ENCODE data around the gene PPP1R15A.
"Not testable (repeated sequence)": the region's sequence is repeated elsewhere in the genome, so short reads cannot be mapped to it uniquely, and the experiment has no call there.

PPP1R15A gene

DNA sequence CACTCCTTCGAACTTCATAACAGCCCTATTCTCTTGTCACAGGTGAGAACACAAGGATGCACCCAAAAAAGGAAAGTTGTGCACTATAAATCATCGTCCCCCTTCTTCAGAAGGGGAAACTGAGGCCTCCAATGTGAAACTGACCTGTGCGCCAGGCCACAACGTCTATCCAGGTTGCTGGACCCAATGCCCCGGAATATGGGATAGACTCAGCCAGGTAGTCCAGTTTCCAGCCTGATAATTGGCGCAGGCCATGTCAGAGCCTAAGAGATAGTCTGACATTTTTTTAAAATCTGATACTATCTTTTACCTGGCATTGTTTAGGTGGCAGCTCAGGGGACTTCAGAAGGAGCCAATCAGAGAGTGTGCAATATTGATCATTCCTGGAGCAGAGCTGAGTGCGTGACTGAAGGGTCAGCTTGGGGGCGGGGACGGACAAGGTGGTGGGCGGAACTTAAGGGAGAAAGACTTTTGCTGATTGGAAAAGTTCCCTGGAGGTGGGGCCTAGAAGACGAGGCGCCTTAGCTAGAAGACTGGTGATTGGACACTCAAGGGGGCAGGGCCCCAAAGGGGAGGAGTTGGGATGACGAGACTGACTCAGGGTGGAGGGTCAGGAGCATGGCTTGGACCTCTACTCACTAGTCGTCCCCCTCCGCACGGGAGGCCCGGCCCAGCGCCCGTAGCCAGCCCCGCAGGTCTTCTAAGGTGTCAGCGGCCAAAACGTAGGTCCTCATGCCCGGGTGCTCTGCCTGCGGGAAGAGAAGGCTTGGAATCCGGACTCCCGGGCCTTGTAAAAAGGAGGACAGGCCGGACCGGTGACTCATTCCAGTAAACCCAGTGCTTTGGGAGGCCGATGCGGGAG, 12.3 kb upstream of the PPP1R15A start:
- DNase-seq: peak; percentile 89

DNA sequence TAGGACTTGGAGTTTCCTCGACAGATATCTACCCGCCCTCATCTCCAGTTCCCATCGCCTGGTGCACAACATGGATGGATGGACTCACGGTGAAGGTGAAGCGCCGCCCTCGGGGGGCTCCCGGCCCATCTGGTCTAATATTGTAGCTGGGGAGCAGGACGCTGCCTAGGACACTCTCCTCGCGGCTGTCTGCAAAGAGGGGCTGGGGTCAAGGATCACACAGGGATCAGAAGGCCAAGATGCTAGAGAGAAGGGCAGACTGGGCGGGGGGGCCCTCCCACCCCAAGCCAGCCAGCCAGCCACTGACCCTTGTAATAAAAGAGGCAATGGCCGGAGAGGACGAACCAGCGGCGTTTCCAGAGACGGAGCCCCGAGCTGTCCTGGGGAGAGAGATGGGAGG, 10.9 kb upstream of the PPP1R15A start:
- DNase-seq: no peak

DNA sequence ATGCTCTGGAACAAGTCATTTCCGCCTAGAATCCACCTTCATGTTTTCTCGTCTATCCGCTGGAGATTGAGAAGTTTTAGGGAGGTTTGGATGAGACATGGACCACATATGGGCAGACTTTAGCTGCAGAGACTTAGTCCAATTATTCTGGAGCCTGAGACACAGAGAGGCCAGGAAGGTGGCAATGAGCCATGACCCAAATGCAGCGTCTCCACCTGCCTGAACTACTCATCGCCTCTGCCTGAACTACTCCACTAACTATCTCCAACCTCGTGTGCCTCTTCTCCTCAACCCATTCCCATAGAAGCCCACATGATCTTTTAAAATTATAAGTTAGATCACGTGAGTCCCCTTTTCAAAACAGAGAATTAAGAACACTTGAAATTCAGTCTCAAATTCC, 9.4 kb upstream of the PPP1R15A start:
- DNase-seq: no peak

DNA sequence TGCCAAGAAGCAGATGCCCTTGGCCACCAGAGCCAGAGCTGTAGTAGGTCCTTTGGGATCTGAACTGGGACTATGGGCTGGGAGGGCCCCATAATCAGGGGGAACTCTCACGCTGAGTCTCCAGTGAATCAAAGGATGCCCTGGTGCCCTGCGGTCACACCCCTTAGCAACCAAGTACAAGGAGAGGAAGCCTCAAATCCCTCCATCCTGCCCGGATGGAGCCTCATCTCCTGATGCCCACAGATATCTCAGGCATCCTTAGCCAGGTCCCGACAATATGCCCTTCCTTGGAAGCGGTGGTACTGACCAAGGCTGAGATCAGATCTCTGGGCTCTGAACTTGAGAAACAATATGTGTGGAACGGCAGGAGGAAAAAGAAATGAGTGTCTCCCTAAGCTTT, 5.5 kb upstream of the PPP1R15A start:
- no peak for DNase-seq

DNA sequence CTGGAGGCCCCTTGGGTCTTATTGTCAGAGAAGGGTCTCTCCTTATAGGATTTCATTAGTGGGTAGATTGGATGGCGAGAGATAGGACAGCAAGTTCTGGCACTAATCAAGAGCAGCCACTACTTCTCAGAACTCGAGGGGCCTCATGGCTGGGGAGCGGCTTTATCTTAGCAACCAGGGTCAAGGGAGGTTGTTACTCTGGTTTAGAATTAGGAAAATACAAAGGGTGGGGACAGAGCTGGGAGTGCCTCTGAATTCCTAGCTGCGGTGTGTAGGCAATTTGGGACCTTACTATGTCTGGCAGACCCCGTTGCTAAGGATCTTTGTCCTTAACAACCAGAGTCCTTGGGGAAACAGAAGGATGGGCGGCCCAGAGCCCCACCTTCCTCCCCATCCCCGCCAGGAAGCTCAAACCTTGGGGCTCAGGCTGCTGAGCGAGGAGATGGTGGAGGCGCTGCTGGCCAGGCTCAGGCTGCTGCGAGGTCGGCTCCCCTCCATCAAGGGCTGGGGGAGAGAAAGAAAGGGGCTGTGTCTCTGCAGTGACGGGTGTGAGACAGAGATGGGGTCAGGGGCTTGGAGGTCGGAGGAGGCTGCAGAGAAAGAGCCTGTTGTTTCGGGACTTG, 5.0 kb upstream of the PPP1R15A start:
- DNase-seq: peak; percentile 64

DNA sequence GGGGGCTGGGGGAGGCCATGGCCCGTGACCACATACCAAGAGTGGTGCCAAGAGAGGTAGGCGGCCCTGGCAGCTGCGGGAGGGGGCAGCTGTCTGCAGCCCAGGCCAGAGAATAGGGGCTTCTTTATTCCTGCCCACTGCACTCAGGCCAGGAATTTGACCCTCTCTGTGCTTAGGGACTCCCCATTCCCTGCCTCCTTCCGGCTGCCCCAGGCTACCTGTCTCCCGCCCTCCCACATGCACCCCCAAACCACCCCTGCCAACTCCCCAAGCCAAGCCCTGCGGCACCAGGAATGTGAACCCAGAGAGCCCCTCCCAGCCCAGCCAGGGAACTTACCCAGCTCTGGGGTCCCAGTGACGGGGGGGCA, 4.5 kb upstream of the PPP1R15A start:
- no peak for DNase-seq

DNA sequence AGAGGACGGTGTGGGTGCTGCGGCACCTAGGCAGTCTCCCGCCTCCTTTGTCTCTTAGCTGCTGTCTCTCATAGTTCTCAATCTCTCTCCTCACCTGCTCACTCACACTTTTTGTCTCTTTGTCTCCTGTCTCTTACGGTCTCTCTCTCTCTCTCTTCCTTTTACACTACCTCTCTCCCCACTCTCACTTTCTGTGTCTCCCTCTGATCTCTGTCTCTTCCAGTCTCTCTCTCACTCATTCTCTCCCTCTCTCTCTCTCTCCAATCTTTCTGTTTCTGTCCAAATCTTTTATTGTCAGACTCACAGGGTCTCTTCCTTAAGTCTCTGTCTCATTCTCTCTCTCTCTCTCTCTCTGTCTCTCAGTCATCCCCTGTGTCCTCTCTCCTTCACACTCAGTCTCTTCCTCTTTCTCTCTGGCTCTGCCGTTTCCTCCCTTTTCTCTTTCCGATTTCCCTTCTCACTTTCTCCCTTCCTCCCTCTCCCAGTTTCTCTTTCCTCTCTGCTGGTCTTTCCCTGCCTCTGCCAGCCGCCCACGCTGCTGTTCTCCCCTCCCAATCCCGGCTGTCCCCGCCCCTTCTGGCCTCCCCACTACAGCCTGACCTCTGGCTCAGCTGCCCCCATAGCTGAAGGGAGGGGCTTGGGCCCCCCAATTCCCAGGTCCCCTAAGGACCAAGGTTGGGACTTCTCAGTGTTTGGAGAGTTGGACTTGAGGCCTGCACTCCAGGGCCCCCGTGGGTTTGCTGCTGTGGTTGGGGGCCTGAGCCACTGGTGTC, 3.9 kb upstream of the PPP1R15A start, which contains the start of gene PLEKHA4:
PLEKHA4 (minus strand) TSS at position 504 of the 773 bp plus-strand sequence. CDS start 997 bp downstream, outside the sequence.
- DNase-seq: peak; percentile 65

DNA sequence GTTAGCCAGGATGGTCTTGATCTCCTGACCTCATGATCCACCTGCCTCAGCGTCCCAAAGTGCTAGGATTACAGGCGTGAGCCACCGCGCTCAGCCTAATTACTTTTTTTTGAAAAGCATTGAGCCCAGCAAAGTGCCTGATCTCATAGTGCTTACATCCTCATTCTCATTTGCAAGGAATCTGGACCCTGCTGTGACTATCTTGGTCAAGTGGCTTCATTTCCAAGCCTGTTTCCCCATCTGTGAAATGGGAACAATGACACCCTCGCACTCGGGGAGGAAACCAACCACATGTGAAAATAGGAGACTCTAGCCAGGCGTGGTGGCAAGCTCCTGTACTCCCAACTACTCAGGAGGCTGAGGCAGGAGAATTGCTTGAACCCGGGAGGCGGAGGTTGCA, 2.2 kb upstream of the PPP1R15A start:
- DNase-seq: no peak

DNA sequence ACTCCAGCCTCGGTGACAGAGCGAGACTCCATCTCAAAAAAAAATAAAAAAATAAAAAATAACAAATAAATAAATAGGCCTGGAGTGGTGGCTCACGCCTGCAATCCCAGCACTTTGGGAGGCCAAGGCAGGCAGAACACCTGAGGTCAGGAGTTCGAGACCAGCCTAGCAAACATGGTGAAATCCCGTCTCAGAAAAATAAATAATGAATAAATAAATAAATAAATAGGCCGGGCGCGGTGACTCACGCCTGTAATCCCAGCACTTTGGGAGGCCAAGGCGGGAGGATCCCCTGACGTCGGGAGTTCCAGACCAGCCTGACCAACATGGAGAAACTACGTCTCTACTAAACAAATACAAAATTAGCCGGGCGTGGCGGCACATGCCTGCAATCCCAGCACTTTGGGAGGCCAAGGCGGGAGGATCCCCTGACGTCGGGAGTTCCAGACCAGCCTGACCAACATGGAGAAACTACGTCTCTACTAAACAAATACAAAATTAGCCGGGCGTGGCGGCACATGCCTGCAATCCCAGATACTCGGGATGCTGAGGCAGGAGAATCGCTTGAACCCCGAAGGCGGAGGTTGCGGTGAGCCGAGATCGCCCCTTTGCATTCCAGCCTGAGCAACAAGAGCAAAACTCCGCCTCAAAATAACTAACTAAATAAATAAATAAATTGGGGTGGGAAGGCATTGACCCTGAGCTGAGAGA, 595 bp upstream of the PPP1R15A start:
- DNase-seq: not testable (repeated sequence)

DNA sequence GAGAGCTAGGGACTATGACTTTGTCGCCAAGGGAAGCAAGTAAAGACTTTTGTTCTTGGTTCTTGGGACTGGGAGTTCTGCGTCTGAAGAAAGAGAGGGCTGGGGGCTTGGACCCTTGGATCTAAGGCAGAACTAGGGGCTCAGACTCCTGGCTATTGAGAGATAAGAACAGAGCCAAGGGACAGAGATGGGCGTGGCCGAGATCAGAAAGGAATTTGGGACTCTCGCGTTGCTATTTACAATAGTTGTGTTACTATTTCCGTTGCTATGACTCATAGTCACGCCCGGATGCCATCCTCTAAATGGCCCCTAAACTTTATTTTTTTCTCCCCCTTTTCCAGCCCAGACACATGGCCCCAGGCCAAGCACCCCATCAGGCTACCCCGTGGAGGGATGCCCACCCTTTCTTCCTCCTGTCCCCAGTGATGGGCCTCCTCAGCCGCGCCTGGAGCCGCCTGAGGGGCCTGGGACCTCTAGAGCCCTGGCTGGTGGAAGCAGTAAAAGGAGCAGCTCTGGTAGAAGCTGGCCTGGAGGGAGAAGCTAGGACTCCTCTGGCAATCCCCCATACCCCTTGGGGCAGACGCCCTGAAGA, 759 bp downstream of the PPP1R15A start:
- DNase-seq: peak; percentile 96

DNA sequence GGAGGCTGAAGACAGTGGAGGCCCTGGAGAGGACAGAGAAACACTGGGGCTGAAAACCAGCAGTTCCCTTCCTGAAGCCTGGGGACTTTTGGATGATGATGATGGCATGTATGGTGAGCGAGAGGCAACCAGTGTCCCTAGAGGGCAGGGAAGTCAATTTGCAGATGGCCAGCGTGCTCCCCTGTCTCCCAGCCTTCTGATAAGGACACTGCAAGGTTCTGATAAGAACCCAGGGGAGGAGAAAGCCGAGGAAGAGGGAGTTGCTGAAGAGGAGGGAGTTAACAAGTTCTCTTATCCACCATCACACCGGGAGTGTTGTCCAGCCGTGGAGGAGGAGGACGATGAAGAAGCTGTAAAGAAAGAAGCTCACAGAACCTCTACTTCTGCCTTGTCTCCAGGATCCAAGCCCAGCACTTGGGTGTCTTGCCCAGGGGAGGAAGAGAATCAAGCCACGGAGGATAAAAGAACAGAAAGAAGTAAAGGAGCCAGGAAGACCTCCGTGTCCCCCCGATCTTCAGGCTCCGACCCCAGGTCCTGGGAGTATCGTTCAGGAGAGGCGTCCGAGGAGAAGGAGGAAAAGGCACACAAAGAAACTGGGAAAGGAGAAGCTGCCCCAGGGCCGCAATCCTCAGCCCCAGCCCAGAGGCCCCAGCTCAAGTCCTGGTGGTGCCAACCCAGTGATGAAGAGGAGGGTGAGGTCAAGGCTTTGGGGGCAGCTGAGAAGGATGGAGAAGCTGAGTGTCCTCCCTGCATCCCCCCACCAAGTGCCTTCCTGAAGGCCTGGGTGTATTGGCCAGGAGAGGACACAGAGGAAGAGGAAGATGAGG, 1.5 kb downstream of the PPP1R15A start:
- peak; percentile 99 for DNase-seq

DNA sequence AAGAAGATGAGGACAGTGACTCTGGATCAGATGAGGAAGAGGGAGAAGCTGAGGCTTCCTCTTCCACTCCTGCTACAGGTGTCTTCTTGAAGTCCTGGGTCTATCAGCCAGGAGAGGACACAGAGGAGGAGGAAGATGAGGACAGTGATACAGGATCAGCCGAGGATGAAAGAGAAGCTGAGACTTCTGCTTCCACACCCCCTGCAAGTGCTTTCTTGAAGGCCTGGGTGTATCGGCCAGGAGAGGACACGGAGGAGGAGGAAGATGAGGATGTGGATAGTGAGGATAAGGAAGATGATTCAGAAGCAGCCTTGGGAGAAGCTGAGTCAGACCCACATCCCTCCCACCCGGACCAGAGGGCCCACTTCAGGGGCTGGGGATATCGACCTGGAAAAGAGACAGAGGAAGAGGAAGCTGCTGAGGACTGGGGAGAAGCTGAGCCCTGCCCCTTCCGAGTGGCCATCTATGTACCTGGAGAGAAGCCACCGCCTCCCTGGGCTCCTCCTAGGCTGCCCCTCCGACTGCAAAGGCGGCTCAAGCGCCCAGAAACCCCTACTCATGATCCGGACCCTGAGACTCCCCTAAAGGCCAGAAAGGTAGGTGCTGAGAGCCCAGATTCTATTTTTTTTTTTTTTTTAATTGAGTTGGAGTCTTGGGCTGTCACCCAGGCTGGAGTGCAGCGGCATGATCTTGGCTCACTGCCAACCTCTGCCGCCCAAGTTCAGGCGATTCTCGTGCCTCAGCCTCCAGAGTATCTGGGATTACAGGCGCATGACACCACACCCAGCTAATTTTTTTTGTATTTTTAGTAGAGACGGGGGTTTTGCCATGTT, 2.3 kb downstream of the PPP1R15A start:
- DNase-seq: peak; percentile 75

DNA sequence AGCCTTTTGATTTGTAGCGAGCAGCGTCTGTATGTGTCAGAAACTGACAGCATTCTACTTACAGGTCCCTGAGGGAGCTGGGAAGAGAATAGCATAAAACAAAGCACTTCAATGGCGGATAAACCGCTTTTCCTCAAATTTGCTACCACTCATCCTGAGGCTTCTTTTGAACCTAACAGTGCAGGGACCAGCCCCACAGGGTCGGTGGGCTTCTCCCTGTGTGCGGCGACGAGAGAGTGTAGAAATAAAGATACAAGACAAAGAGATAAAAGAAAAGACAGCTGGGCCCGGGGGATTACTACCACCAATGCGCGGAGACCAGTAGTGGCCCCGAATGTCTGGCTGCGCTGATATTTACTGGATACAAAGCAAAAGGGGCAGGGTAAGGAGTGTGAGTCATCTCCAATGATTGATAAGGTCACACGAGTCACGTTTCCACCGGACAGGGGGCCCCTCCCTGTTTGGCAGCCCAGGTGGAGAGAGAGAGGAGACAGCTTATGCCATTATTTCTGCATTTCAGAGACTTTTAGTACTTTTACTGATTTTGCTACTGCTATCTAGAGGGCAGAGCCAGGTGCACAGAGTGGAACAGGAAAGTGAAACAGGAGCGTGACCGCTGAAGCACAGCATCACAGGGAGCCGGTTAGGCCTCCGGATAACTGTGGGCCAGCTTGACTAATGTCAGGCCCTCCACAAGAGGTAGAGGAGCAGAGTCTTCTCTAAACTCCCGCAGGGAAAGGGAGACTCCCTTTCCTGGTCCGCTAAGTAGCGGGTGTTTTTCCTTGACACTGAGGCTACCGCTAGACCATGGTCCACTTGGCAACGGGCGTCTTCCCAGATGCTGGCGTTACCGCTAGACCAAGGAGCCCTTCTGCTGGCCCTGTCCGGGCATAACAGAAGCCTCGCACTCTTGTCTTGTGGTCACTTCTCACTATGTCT, 4.1 kb downstream of the PPP1R15A start:
- DNase-seq: peak; percentile 94

DNA sequence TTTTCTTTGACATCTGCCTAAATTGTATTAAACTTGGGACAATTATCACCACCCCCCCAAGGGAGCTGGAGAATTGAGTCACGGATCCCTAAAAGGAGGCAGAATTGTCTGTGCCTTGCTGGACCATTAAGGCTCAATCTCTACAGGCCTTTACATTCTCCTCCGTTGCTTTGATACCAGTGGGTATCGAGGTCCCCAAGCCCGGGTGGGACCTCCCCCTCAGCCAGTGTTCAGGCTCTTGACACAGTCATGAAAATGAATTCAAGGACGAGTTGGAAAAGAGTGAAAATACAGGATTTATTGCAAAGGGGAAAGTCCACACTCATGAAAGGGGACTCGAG, 5.6 kb downstream of the PPP1R15A start:
- DNase-seq: no peak

DNA sequence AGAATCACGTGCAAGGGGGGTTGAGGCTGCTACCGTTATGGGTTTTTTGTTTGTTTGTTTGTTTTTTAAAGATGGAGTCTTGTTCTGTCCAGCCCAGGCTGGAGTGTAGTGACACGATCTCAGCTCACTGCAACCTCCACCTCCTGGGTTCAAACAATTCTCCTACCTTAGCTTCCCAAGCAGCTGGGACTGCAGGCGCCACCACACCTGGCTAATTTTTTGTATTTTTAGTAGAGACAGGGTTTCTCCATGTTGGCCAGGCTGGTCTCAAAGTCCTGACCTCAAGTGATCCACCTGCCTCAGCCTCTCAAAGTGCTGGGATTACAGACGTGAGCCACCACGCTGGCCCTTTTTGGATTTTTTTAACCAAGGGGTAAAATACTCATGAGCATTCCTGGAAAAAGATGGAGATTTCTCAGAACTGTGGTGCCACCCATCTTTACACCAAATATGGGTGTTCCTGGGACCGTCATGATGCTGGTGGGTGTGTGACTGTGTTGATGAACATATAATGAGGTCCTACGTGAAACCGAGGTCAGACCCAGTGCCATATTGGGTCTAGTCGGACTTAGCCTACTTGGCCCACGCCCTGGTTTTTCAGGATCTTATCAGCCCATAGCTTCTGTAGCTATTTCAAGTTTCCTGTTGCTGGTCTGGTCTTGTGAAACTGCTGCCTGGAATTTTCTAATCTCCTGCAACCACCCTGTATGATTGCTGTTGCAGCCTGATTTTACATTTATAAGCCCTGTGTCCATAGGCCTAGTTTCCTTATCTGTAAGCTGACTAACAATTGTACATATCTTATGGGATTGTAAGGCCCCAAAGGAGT, 6.2 kb downstream of the PPP1R15A start:
- DNase-seq: peak; percentile 100

DNA sequence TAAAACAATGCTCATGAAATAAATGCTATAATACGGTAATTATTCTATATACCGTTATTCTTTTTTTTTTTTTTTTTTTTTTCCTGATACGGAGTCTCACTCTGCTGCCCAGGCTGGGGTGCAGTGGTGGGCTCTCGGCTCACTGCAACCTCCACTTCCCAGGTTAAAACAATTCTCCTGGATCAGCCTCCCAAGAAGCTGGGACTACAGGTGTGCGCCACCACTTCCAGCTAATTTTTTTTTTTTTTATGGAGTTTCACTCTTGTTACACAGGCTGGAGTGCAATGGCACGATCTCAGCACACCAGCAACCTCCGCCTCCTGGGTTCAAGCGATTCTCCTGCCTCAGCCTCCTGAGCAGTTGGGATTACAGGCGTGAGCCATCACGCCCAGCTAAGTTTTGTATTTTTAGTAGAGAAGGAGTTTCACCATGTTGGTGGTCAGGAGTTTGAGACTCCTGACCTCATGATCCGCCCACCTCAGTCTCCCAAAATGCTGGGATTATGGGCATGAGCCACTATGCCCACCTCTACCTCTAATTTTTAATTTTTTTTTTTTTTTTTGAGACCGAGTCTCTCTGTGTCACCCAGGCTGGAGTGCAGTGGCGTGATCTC, 6.9 kb downstream of the PPP1R15A start:
- DNase-seq: no peak

DNA sequence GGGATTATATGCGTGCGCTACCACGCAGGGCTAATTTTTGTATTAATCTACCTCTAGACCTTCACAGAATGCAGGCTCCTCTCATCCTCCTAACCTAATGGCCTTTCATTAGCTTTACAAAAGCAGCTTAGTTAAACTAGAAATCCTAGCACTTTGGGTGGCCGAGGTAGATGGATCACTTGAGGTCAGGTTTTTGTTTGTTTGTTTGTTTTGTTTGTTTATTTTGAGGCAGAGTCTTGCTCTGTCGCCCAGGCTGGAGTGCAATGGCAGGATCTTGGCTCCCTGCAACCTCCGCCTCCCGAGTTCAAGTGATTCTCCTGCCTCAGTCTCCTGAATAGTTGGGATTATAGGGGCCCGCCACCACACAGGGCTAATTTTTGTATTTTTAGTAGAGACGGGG, 7.5 kb downstream of the PPP1R15A start:
- not testable (repeated sequence) for DNase-seq
